HCT116 (cell line): ENCODE measurements around the gene MARCKSL1. TPM values are rescaled to one million over a fixed set of nuclear protein-coding genes. Genes with fewer than 3 reads are reported as not detected.

Experiments
- ATAC-seq: fragments of 200-7000 bp; cut with Tn5 transposase; 2 replicates; pipeline ENCODE4 v1.9.1; 2020; ENCODE audit warnings: mild to moderate bottlenecking, moderate library complexity
- BruUV-seq: library from RNA; stranded (reverse); fragments of 400-500 nt; replicated peaks from 2 replicates; lab custom pipeline; 2021; lab: Mats Ljungman, UMichigan
- CTCF ChIA-PET: fragments of 300-600 bp; sonication (Branson Sonifier 250); formaldehyde crosslinking; loops from one replicate; lab custom pipeline; 2021; ENCODE audit warnings: antibody characterized with exemption; lab: Charles Lee
- POLR2A ChIA-PET: fragments of 300-600, 350-600 bp; sonication (Branson Sonifier 250); formaldehyde crosslinking; loops from one replicate; lab custom pipeline; 2021; ENCODE audit warnings: antibody characterized with exemption; lab: Charles Lee
- RAD21 ChIA-PET, 2 experiments: fragments of 300-600 bp; sonication (Branson Sonifier 250); formaldehyde crosslinking; loops; one replicate each; lab custom pipeline; 2023; ENCODE audit warnings: low total read pairs in 2 of 2; ENCODE audit not compliant: uncharacterized antibody in 2 of 2, unreplicated experiment in 2 of 2, low non-redundant PET in 1 of 2; lab: Charles Lee
- DNase-seq: peaks from one replicate; pipeline ENCODE4 v3.0.0-alpha.2; 2010; ENCODE audit warnings: low read depth, low spot score
- H2AFZ ChIP-seq: fragments of 200-600 bp; shearing (Covaris generic), sonication (generic); 2 replicates; pipeline ENCODE4 v1.6.1; 2017; ENCODE audit warnings: low read depth, mixed run types, mixed read lengths, antibody characterized with exemption, low read length; ENCODE audit not compliant: poor library complexity, severe bottlenecking
- H3K27ac ChIP-seq: 2 replicates; pipeline ENCODE4 v1.5.1; 2012; ENCODE audit warnings: low read depth, low read length
- H3K27me3 ChIP-seq: fragments of 200-600 bp; sonication (generic); 2 replicates; pipeline ENCODE4 v1.6.1; 2016; ENCODE audit warnings: mixed run types, low read length, mixed read lengths; ENCODE audit not compliant: insufficient read depth
- H3K36me3 ChIP-seq, 2 experiments: fragments of 200-500 bp in 1 of 2; fragments of 200-600 bp in 1 of 2; sonication (Bioruptor generic) in 1 of 2; sonication (generic) in 1 of 2; 2 replicates each; pipeline versions ENCODE4 v1.5.1 to v1.6.1; 2014 to 2016; ENCODE audit warnings: low read length in 2 of 2, inconsistent platforms in 1 of 2, mixed read lengths in 1 of 2, mixed run types in 1 of 2; ENCODE audit not compliant: insufficient read depth in 2 of 2, control insufficient read depth in 1 of 2
- H3K4me1 ChIP-seq, 2 experiments: fragments of 200-600 bp in 1 of 2; sonication (generic) in 1 of 2; 2 replicates each; pipeline versions ENCODE4 v1.5.1 to v1.6.1; 2012 to 2017; ENCODE audit warnings: low read length in 2 of 2, inconsistent platforms in 1 of 2, mild to moderate bottlenecking in 1 of 2, mixed read lengths in 1 of 2, mixed run types in 1 of 2, moderate library complexity in 1 of 2; ENCODE audit not compliant: insufficient read depth in 2 of 2, control insufficient read depth in 1 of 2
- H3K4me2 ChIP-seq: fragments of 200-600 bp; sonication (generic); 2 replicates; pipeline ENCODE4 v1.6.1; 2017; ENCODE audit warnings: mixed run types, low read length, mixed read lengths
- H3K4me3 ChIP-seq, 2 experiments: fragments of 200-600 bp in 1 of 2; sonication (generic) in 1 of 2; replicated peaks in 1 of 2; 2 replicates each; pipeline ENCODE4 v1.5.1; 2011 to 2016; ENCODE audit warnings: low read length in 2 of 2, control low read depth in 1 of 2, low read depth in 1 of 2, mild to moderate bottlenecking in 1 of 2, mixed read lengths in 1 of 2, mixed run types in 1 of 2
- H3K79me2 ChIP-seq: fragments of 200-600 bp; sonication (generic); 2 replicates; pipeline ENCODE4 v1.6.1; 2017; ENCODE audit warnings: mild to moderate bottlenecking, mixed run types, low read length, moderate library complexity, mixed read lengths; ENCODE audit not compliant: insufficient read depth
- H3K9ac ChIP-seq: fragments of 200-600 bp; sonication (generic); 2 replicates; pipeline ENCODE4 v1.6.1; 2016; ENCODE audit warnings: low read length, mixed read lengths
- H3K9me2 ChIP-seq: fragments of 200-600 bp; sonication (generic), shearing (Covaris generic); 2 replicates; pipeline ENCODE4 v1.6.1; 2017; ENCODE audit warnings: mixed run types, mild to moderate bottlenecking, moderate library complexity; ENCODE audit not compliant: insufficient read depth
- H3K9me3 ChIP-seq, 2 experiments: fragments of 200-500 bp in 1 of 2; fragments of 200-600 bp in 1 of 2; sonication (Bioruptor generic) in 1 of 2; sonication (generic) in 1 of 2; 2 replicates each; pipeline ENCODE4 v1.6.1; 2014 to 2017; ENCODE audit warnings: low read length in 2 of 2, mixed read lengths in 2 of 2, inconsistent platforms in 1 of 2, low read depth in 1 of 2, mild to moderate bottlenecking in 1 of 2, mixed run types in 1 of 2, moderate library complexity in 1 of 2; ENCODE audit not compliant: control insufficient read depth in 1 of 2, insufficient read depth in 1 of 2
- H4K20me1 ChIP-seq: fragments of 200-600 bp; sonication (generic), shearing (Covaris generic); 2 replicates; pipeline ENCODE4 v1.6.1; 2017; ENCODE audit warnings: mixed run types, mild to moderate bottlenecking, moderate library complexity; ENCODE audit not compliant: insufficient read depth
- CEBPB ChIP-seq: IDR thresholded peaks from 2 replicates; pipeline ENCODE4 v1.6.1; 2012; ENCODE audit warnings: low read depth
- ELF1 ChIP-seq: IDR thresholded peaks from 2 replicates; pipeline ENCODE4 v1.6.1; 2012; ENCODE audit warnings: low read depth, borderline replicate concordance
- EZH2phosphoT487 ChIP-seq: fragments of 200-600 bp; IDR thresholded peaks from 2 replicates; pipeline ENCODE4 v1.6.1; 2018; ENCODE audit warnings: antibody characterized with exemption, borderline replicate concordance
- JUND ChIP-seq: IDR thresholded peaks from 2 replicates; pipeline ENCODE4 v1.6.1; 2012
- MAX ChIP-seq: IDR thresholded peaks from 2 replicates; pipeline ENCODE4 v1.6.1; 2012
- RAD21 ChIP-seq: IDR thresholded peaks from 2 replicates; pipeline ENCODE4 v1.6.1; 2012; ENCODE audit warnings: low read depth, mild to moderate bottlenecking
- SRF ChIP-seq: IDR thresholded peaks from 2 replicates; pipeline ENCODE4 v1.6.1; 2012; ENCODE audit warnings: low read depth
- ZBTB33 ChIP-seq: IDR thresholded peaks from 2 replicates; pipeline ENCODE4 v1.6.1; 2011; ENCODE audit warnings: mild to moderate bottlenecking, low read length, moderate library complexity; ENCODE audit not compliant: insufficient replicate concordance; ENCODE audit errors: extremely low read depth
- ZFX ChIP-seq: fragments of 450-650 bp; IDR thresholded peaks from 2 replicates; pipeline ENCODE4 v1.6.1; 2017
- ZNF274 ChIP-seq: fragments of 200-500 bp; sonication (Bioruptor generic); IDR thresholded peaks from 2 replicates; pipeline ENCODE4 v1.6.1; 2014; ENCODE audit warnings: mild to moderate bottlenecking, low read depth, low read length, inconsistent platforms
- intact Hi-C: fragments of 100-400 bp; cut with micrococcal nuclease; formaldehyde crosslinking; loops from 2 replicates; pipeline ENCODE4 v1.10.0; 2022
- total RNA-seq: library from RNA; stranded (reverse); gene quantifications from one replicate; pipeline ENCODE4 v1.2.1, GENCODE V29; 2021; ENCODE audit not compliant: unreplicated experiment
- TF ChIP-seq, protein P1 (sequence below), 3 experiments: fragments of 200-600 bp in 1 of 3; sonication (generic) in 1 of 3; IDR thresholded peaks in 2 of 3; conservative IDR thresholded peaks in 1 of 3; 2 replicates each; pipeline ENCODE4 v1.5.1; 2012 to 2017; ENCODE audit warnings: low read depth in 2 of 3, low read length in 2 of 3, antibody characterized with exemption in 1 of 3, borderline replicate concordance in 1 of 3, control low read depth in 1 of 3, mild to moderate bottlenecking in 1 of 3, mixed read lengths in 1 of 3, mixed run types in 1 of 3, moderate library complexity in 1 of 3; ENCODE audit not compliant: insufficient read depth in 1 of 3
- TF ChIP-seq, protein P2 (sequence below): IDR thresholded peaks from 2 replicates; pipeline ENCODE4 v1.6.1; 2012; ENCODE audit warnings: low read depth

MARCKSL1 gene
- total RNA-seq, 1 experiment from 2014 or later: 127 TPM

GRCh38 chr1:32327204-32327603 lies 8.8 kb downstream of the MARCKSL1 start:
- no peak overlapping the region for H2AFZ ChIP-seq
- no peaks in the 10 kb centered on the region for H4K20me1 ChIP-seq
- DNase-seq (no peak), ATAC-seq (no peak)
- no peak for TF ChIP-seq EZH2phosphoT487
- no peak for TF ChIP-seq SRF
- no peak for TF ChIP-seq MAX
- no peak for TF ChIP-seq ELF1
- no peak for TF ChIP-seq ZBTB33
- TF ChIP-seq, protein P1, sequence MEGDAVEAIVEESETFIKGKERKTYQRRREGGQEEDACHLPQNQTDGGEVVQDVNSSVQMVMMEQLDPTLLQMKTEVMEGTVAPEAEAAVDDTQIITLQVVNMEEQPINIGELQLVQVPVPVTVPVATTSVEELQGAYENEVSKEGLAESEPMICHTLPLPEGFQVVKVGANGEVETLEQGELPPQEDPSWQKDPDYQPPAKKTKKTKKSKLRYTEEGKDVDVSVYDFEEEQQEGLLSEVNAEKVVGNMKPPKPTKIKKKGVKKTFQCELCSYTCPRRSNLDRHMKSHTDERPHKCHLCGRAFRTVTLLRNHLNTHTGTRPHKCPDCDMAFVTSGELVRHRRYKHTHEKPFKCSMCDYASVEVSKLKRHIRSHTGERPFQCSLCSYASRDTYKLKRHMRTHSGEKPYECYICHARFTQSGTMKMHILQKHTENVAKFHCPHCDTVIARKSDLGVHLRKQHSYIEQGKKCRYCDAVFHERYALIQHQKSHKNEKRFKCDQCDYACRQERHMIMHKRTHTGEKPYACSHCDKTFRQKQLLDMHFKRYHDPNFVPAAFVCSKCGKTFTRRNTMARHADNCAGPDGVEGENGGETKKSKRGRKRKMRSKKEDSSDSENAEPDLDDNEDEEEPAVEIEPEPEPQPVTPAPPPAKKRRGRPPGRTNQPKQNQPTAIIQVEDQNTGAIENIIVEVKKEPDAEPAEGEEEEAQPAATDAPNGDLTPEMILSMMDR (IDR thresholded peaks at IDR 0.05 in 2 of 3, conservative IDR thresholded peaks at IDR 0.05 in 1 of 3; ENCODE audit: borderline replicate concordance in 1 of 3, insufficient read depth in 1 of 3, low read depth in 2 of 3, low read length in 2 of 3): no peak
- no peak for TF ChIP-seq RAD21
- no peak for TF ChIP-seq ZNF274
- TF ChIP-seq, protein P2, sequence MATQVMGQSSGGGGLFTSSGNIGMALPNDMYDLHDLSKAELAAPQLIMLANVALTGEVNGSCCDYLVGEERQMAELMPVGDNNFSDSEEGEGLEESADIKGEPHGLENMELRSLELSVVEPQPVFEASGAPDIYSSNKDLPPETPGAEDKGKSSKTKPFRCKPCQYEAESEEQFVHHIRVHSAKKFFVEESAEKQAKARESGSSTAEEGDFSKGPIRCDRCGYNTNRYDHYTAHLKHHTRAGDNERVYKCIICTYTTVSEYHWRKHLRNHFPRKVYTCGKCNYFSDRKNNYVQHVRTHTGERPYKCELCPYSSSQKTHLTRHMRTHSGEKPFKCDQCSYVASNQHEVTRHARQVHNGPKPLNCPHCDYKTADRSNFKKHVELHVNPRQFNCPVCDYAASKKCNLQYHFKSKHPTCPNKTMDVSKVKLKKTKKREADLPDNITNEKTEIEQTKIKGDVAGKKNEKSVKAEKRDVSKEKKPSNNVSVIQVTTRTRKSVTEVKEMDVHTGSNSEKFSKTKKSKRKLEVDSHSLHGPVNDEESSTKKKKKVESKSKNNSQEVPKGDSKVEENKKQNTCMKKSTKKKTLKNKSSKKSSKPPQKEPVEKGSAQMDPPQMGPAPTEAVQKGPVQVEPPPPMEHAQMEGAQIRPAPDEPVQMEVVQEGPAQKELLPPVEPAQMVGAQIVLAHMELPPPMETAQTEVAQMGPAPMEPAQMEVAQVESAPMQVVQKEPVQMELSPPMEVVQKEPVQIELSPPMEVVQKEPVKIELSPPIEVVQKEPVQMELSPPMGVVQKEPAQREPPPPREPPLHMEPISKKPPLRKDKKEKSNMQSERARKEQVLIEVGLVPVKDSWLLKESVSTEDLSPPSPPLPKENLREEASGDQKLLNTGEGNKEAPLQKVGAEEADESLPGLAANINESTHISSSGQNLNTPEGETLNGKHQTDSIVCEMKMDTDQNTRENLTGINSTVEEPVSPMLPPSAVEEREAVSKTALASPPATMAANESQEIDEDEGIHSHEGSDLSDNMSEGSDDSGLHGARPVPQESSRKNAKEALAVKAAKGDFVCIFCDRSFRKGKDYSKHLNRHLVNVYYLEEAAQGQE: no peak
- TF ChIP-seq ZFX: no peak
- TF ChIP-seq JUND: no peak
- no peak for TF ChIP-seq CEBPB
- no peak overlapping the region for H3K27ac ChIP-seq
- intact Hi-C loops: no loop called here
- ChIA-PET CTCF (no interaction called here), RAD21 (no interaction called here), POLR2A (no interaction called here)
- no peak overlapping the region for H3K4me2 ChIP-seq
- no peaks in the 10 kb centered on the region for H3K27me3 ChIP-seq
- no peaks in the 10 kb centered on the region for H3K9me3 ChIP-seq
- peaks cover 39 to 43% of the 10 kb centered on the region in 2 experiments for H3K36me3 ChIP-seq
- H3K4me3 ChIP-seq: no peak overlapping the region
- H3K4me1 ChIP-seq: peaks cover 5 to 9% of the 10 kb centered on the region in 2 experiments
- no peaks in the 10 kb centered on the region for H3K9me2 ChIP-seq
- no TSS peak for BruUV-seq
- H3K9ac ChIP-seq: no peak overlapping the region
- H3K79me2 ChIP-seq: peaks cover 5% of the 10 kb centered on the region; the same call in 1 of the 2 replicates
